ENCODE results near the gene VPS37B. TPM values are rescaled to one million over a fixed set of nuclear protein-coding genes. Genes with fewer than 3 reads are reported as not detected.

Gene VPS37B
- total RNA-seq, 1 experiment from 2014 or later, result not detected

GRCh38 chr12:122873540-122873939, 22.4 kb downstream of the VPS37B start:
- no peak overlapping the region for H3K4me3 ChIP-seq (ENCODE audit: low read length)
- no peaks in the 10 kb centered on the region for H3K36me3 ChIP-seq (ENCODE audit: insufficient read depth, low read length)
- no peaks in the 10 kb centered on the region for H3K9me2 ChIP-seq (replicated peaks; ENCODE audit: insufficient read depth, low read length)
- no peaks in the 10 kb centered on the region for H4K20me1 ChIP-seq (ENCODE audit: insufficient read depth, low read depth, low read length)
- no peak overlapping the region for H2AFZ ChIP-seq (ENCODE audit: low read length)
- no peaks in the 10 kb centered on the region for H3K9me3 ChIP-seq (ENCODE audit: low read length)
- no peaks in the 10 kb centered on the region; the same call in 1 of the 2 replicates for H3K27me3 ChIP-seq (ENCODE audit: low read length)
- H3K27ac ChIP-seq (ENCODE audit: low read length), result no peak overlapping the region
- peaks cover 26% of the 10 kb centered on the region for H3K4me1 ChIP-seq (ENCODE audit: low read length)
- no peak overlapping the region for H3K9ac ChIP-seq (ENCODE audit: low read length)
- H3K4me2 ChIP-seq (ENCODE audit: low read depth, low read length, poor library complexity, severe bottlenecking), result no peak overlapping the region
- DNase-seq, result no peak
- no peaks in the 10 kb centered on the region for H3K79me2 ChIP-seq (ENCODE audit: low read length)

GRCh38 chr12:122872815-122873361, 23.0 kb downstream of the VPS37B start:
- H3K4me2 ChIP-seq (ENCODE audit: low read depth, low read length, poor library complexity, severe bottlenecking), result no peak overlapping the region
- no peaks in the 10 kb centered on the region for H3K9me2 ChIP-seq (replicated peaks; ENCODE audit: insufficient read depth, low read length)
- H3K36me3 ChIP-seq (ENCODE audit: insufficient read depth, low read length), result no peaks in the 10 kb centered on the region
- H3K4me3 ChIP-seq (ENCODE audit: low read length), result no peak overlapping the region
- no peaks in the 10 kb centered on the region; the same call in 1 of the 2 replicates for H3K27me3 ChIP-seq (ENCODE audit: low read length)
- H3K27ac ChIP-seq (ENCODE audit: low read length), result no peak overlapping the region
- H3K4me1 ChIP-seq (ENCODE audit: low read length), result peaks cover 26% of the 10 kb centered on the region
- H3K9ac ChIP-seq (ENCODE audit: low read length), result no peak overlapping the region
- no peaks in the 10 kb centered on the region for H3K79me2 ChIP-seq (ENCODE audit: low read length)
- H2AFZ ChIP-seq (ENCODE audit: low read length), result no peak overlapping the region
- DNase-seq, result no peak
- H4K20me1 ChIP-seq (ENCODE audit: insufficient read depth, low read depth, low read length), result no peaks in the 10 kb centered on the region
- no peaks in the 10 kb centered on the region for H3K9me3 ChIP-seq (ENCODE audit: low read length)

- Histone ChIP-seq H3K79me2 (ENCODE audit: low read length) (no peaks in the 10 kb centered on the region), H3K9me2 (replicated peaks; ENCODE audit: insufficient read depth, low read length) (no peaks in the 10 kb centered on the region), H4K20me1 (ENCODE audit: insufficient read depth, low read depth, low read length) (no peaks in the 10 kb centered on the region), H3K27me3 (ENCODE audit: low read length) (no peaks in the 10 kb centered on the region; the same call in 1 of the 2 replicates), H2AFZ (ENCODE audit: low read length) (peak overlapping the region; percentile 56), H3K36me3 (ENCODE audit: insufficient read depth, low read length) (no peaks in the 10 kb centered on the region), H3K9me3 (ENCODE audit: low read length) (no peaks in the 10 kb centered on the region), H3K4me1 (ENCODE audit: low read length) (peaks cover 31% of the 10 kb centered on the region), H3K4me2 (ENCODE audit: low read depth, low read length, poor library complexity, severe bottlenecking) (peak overlapping the region; percentile 54), H3K9ac (ENCODE audit: low read length) (peak overlapping the region; percentile 34; the same call in 1 of the 2 replicates), H3K27ac (ENCODE audit: low read length) (no peak overlapping the region), H3K4me3 (ENCODE audit: low read length) (peak overlapping the region; percentile 35; the same call in 1 of the 2 replicates)
- peak; percentile 63 for DNase-seq
Measured at GRCh38 chr12:122871851-122872780, 23.8 kb downstream of the VPS37B start.

GRCh38 chr12:122870867-122871664, 24.9 kb downstream of the VPS37B start:
- Histone ChIP-seq H3K4me3 (ENCODE audit: low read length) (peak overlapping the region; percentile 35; the same call in 1 of the 2 replicates), H4K20me1 (ENCODE audit: insufficient read depth, low read depth, low read length) (no peaks in the 10 kb centered on the region), H3K27ac (ENCODE audit: low read length) (no peak overlapping the region), H2AFZ (ENCODE audit: low read length) (peak overlapping the region; percentile 56; the same call in 1 of the 2 replicates), H3K4me1 (ENCODE audit: low read length) (peaks cover 30% of the 10 kb centered on the region), H3K27me3 (ENCODE audit: low read length) (no peaks in the 10 kb centered on the region; the same call in 1 of the 2 replicates), H3K9me2 (replicated peaks; ENCODE audit: insufficient read depth, low read length) (no peaks in the 10 kb centered on the region), H3K4me2 (ENCODE audit: low read depth, low read length, poor library complexity, severe bottlenecking) (peak overlapping the region; percentile 54), H3K36me3 (ENCODE audit: insufficient read depth, low read length) (no peaks in the 10 kb centered on the region), H3K9me3 (ENCODE audit: low read length) (no peaks in the 10 kb centered on the region), H3K9ac (ENCODE audit: low read length) (peak overlapping the region; percentile 34), H3K79me2 (ENCODE audit: low read length) (no peaks in the 10 kb centered on the region)
- DNase-seq, result no peak

DNA sequence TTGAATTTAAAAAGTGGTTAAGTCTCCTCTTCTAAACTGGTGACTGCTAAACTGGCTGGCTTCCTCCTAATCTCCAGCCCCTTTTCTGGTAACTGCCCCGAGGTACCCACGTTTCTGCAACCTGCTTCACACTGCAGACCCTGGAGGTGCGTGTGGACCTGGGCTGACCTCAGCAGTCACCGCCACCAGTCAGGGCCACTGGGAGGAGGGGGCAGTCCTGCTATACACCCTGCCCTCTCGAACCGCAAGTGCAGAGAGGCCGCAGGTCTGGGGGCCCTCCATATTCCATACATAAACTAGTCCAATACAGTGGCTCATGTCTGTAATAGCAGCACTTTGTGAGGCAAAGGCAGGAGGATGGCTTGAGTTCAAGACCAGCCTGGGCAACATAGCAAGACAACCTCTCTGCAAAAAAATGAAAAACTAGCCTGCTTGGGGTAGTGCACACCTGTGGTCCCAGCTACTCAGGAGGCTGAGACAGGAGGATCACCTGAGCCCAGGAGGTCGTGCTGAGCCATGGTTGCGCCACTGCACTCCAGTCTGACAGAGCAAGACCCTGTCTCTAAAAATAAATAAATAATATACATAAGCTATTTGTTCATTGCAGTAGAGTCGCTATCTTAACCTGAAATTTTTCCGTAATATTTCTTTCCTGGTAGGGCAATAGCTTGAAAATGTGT, 25.6 kb downstream of the VPS37B start:
- no peaks in the 10 kb centered on the region for H3K9me2 ChIP-seq (replicated peaks; ENCODE audit: insufficient read depth, low read length)
- no peak for DNase-seq
- H3K9ac ChIP-seq (ENCODE audit: low read length), result no peak overlapping the region
- no peak overlapping the region for H3K4me2 ChIP-seq (ENCODE audit: low read depth, low read length, poor library complexity, severe bottlenecking)
- peaks cover 23% of the 10 kb centered on the region for H3K4me1 ChIP-seq (ENCODE audit: low read length)
- H3K79me2 ChIP-seq (ENCODE audit: low read length), result no peaks in the 10 kb centered on the region
- no peaks in the 10 kb centered on the region for H3K36me3 ChIP-seq (ENCODE audit: insufficient read depth, low read length)
- H3K9me3 ChIP-seq (ENCODE audit: low read length), result no peaks in the 10 kb centered on the region
- H3K27me3 ChIP-seq (ENCODE audit: low read length), result no peaks in the 10 kb centered on the region; the same call in 1 of the 2 replicates
- H3K27ac ChIP-seq (ENCODE audit: low read length), result no peak overlapping the region
- H3K4me3 ChIP-seq (ENCODE audit: low read length), result no peak overlapping the region
- H2AFZ ChIP-seq (ENCODE audit: low read length), result no peak overlapping the region
- H4K20me1 ChIP-seq (ENCODE audit: insufficient read depth, low read depth, low read length), result no peaks in the 10 kb centered on the region

- Histone ChIP-seq H2AFZ (ENCODE audit: low read length) (no peak overlapping the region), H3K9ac (ENCODE audit: low read length) (no peak overlapping the region), H4K20me1 (ENCODE audit: insufficient read depth, low read depth, low read length) (no peaks in the 10 kb centered on the region), H3K27me3 (ENCODE audit: low read length) (no peaks in the 10 kb centered on the region; the same call in 1 of the 2 replicates), H3K9me3 (ENCODE audit: low read length) (no peaks in the 10 kb centered on the region), H3K4me2 (ENCODE audit: low read depth, low read length, poor library complexity, severe bottlenecking) (no peak overlapping the region), H3K4me3 (ENCODE audit: low read length) (no peak overlapping the region), H3K4me1 (ENCODE audit: low read length) (peaks cover 22% of the 10 kb centered on the region), H3K9me2 (replicated peaks; ENCODE audit: insufficient read depth, low read length) (no peaks in the 10 kb centered on the region), H3K79me2 (ENCODE audit: low read length) (no peaks in the 10 kb centered on the region), H3K27ac (ENCODE audit: low read length) (no peak overlapping the region), H3K36me3 (ENCODE audit: insufficient read depth, low read length) (no peaks in the 10 kb centered on the region)
- DNase-seq, result no peak
Measured at GRCh38 chr12:122869207-122869973, 26.5 kb downstream of the VPS37B start.

GRCh38 chr12:122868471-122869177, 27.3 kb downstream of the VPS37B start:
- Histone ChIP-seq H3K9me3 (ENCODE audit: low read length) (no peaks in the 10 kb centered on the region), H3K27ac (ENCODE audit: low read length) (no peak overlapping the region), H4K20me1 (ENCODE audit: insufficient read depth, low read depth, low read length) (no peaks in the 10 kb centered on the region), H2AFZ (ENCODE audit: low read length) (no peak overlapping the region), H3K9me2 (replicated peaks; ENCODE audit: insufficient read depth, low read length) (no peaks in the 10 kb centered on the region), H3K36me3 (ENCODE audit: insufficient read depth, low read length) (no peaks in the 10 kb centered on the region), H3K9ac (ENCODE audit: low read length) (no peak overlapping the region), H3K79me2 (ENCODE audit: low read length) (no peaks in the 10 kb centered on the region), H3K27me3 (ENCODE audit: low read length) (no peaks in the 10 kb centered on the region; the same call in 1 of the 2 replicates), H3K4me2 (ENCODE audit: low read depth, low read length, poor library complexity, severe bottlenecking) (no peak overlapping the region), H3K4me1 (ENCODE audit: low read length) (peaks cover 22% of the 10 kb centered on the region), H3K4me3 (ENCODE audit: low read length) (no peak overlapping the region)
- DNase-seq, result no peak

All from Karpas-422 (cell line).